Forelimb muscle (tissue), 1 donor: ENCODE measurements around the gene THOC6. TPM values are rescaled to one million over a fixed set of nuclear protein-coding genes. Genes with fewer than 3 reads are reported as not detected.
"Not testable (repeated sequence)": the region's sequence is repeated elsewhere in the genome, so short reads cannot be mapped to it uniquely, and the experiment has no call there.

ENCODE experiments used
- DNase-seq: peaks from one replicate; pipeline ENCODE4 v3.0.0-alpha.2; 2013; ENCODE audit warnings: low read depth
- polyA plus RNA-seq: library from polyadenylated mRNA; unstranded; fragments of 120-200 nt; gene quantifications from one replicate; pipeline ENCODE4 v1.2.1, GENCODE V29; 2013; ENCODE audit not compliant: insufficient read length

The THOC6 gene
- polyA plus RNA-seq, 1 donor = 18.4 TPM

DNA sequence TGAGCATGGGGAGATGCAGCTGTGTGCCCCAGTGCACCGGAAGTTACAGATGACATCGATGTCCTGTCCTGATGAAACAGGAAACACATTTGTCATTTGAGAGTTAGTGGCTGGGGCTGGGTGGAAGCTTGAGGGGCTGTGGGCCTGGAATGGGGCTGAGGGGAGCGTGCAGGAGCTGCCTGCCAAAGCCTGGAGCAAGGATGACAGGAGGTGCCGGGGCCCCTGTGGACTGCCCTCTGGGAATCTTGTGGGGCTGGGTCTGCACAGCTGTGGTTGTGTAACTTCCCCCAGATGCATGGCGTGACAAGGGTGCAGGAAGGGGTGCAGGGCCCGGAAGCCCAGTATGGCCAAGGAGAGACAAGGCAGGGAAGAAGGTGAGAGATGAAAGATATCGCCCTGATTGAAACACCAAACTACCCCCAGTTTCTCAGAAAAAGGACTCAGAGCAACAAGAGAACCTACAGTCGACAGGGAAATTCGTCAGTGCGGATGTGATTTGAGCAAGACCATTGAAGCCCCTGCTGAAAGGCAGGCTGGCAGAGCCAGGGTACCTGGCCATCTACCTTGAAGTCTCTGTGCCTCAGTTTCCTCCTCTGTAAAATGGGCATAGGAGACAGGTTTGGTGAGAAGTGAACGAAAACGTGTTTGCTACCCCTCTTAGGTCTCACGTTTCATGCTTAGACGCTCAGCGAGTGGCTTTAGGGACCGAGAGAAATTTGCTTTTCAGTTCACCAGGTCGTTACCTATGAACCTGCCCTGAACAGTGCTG is 31.3 kb downstream of the THOC6 start:
- DNase-seq = no peak

DNA sequence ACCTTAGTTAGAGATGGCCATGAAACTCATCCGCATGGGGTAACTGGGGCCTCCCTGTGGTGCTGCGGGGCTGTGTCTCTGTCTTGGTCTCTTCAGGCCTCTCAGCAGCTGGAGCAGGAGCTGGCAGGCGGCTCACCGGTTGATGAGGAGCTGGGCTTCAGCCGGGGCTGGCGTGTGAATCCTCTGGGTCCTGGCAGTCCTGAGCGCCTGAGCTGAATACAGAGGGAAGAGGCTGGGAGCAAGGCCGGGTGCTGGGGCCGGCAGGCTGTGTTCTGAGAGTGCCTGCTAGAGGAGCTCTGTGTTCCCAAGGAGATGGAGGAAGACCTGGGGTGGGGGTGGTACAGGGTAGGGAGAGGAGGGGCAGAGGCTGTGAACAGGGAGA is 31.9 kb downstream of the THOC6 start:
- DNase-seq = not testable (repeated sequence)

DNA sequence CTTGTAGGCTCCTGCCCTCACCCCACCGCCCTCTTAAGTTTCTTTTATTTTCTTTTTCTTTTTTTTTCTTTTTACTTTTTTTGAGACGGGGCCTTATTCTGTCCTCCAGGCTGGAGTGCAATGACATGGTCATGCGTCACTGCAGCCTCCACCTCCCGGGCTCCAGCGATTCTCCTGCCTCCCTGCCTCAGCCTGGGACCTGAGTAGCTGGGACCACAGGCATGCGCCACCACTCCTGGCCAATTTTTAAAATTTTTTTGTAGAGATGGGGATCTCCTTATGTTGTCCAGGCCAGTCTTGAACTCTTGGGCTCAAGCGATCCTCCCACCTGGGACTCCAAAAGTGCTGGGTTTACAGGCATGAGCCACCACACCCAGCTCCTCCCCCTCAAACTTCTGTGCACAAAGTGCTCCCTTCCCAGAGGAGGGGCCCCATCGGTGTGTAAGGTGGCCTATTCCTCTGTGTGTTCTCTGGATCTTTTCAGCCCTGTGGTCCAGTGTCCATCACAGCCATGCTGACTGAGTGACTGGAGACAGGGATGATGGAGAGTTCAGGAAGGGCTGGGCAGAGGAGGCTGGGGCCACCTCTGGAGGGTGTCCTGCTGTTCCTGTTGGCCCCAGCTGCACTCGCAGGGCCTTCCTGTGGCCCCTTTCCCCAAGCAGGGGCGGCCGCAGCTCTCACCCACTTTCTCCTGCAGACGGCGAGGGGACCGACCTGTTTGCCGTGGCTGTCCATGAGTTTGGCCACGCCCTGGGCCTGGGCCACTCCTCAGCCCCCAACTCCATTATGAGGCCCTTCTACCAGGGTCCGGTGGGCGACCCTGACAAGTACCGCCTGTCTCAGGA is 32.7 kb downstream of the THOC6 start:
- DNase-seq = no peak

DNA sequence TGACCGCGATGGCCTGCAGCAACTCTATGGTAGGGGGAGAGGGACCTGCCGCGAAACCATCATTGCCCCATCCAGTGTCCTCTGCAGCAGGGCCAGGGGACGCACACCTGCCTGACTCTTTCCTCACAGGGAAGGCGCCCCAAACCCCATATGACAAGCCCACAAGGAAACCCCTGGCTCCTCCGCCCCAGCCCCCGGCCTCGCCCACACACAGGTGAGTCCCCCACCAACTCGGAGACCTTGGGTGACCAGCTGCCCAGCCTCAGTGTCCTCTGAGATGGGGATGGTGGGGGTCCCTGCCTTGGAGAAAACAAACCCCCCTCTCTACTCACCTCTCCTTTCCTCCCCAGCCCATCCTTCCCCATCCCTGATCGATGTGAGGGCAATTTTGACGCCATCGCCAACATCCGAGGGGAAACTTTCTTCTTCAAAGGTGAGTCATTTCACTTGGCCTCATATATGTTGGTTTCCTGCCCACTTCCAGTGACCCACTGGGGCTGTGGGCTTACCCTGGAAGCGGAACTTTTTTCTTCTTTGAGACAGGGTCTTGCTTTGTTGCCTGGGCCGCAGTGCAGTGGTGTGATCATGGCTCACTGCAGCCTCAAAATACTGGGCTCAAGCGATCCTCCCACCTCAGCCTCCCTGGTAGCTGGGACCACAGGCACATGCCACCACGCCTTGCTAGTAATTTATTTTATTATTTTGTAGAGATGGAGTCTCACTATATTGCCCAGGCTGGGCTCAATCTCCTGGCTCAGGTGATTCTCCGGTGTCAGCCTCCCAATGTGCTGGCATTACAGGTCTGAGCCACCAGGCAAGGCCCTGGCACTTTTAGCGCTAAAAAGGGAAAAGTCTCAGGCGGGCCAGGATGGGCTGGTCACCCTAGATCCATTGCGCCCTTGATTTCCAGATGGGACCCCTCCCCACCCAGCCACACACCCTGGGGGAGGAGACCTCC is 33.6 kb downstream of the THOC6 start:
- DNase-seq = no peak

DNA sequence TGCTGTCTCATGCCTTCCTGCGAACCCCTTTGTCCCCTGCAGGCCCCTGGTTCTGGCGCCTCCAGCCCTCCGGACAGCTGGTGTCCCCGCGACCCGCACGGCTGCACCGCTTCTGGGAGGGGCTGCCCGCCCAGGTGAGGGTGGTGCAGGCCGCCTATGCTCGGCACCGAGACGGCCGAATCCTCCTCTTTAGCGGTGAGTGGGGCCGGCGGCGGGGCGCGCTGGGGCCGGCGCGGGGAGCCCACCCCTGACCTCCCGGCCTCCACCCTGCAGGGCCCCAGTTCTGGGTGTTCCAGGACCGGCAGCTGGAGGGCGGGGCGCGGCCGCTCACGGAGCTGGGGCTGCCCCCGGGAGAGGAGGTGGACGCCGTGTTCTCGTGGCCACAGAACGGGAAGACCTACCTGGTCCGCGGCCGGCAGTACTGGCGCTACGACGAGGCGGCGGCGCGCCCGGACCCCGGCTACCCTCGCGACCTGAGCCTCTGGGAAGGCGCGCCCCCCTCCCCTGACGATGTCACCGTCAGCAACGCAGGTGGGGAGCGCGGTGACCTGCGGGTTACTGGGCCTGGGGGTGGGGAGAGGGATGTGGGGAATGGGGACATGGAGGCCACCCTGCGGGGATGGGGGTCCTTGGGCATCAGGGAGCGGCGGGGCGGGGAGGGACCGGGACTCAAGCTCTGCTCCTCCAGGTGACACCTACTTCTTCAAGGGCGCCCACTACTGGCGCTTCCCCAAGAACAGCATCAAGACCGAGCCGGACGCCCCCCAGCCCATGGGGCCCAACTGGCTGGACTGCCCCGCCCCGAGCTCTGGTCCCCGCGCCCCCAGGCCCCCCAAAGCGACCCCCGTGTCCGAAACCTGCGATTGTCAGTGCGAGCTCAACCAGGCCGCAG is 34.5 kb downstream of the THOC6 start:
- DNase-seq = no peak

DNA sequence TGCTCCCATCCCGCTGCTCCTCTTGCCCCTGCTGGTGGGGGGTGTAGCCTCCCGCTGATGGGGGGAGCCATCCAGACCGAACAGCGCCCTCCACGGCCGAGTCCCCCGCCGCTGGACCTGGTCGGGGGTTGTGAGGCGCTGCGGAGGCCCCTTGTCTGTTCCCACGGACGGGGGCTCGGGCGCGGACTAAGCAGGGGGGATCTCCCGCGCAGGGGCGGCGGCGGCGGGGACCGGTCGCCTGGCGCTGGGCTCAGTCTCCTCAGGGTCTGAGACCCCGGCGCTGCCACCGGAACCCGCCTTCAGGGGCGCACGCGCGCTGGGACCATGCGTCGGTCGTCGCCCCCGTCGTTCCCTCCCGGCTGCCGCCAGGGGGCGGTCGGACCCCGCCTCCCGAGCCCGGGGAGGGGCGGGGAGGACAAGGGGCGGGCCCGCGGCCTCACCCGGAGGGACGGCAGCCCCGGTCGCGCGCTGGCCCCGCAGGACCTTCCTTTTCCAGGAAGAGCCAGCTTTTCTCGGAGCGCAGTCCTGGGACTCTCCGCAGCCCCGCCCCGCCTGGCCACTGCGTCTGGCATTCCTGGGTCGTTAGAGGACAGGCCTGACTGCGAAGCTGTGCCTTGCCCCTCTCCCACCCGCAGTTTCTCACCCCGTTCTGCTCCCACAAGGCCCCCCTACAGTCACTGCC is 35.3 kb downstream of the THOC6 start:
- peak; percentile 41 for DNase-seq

DNA sequence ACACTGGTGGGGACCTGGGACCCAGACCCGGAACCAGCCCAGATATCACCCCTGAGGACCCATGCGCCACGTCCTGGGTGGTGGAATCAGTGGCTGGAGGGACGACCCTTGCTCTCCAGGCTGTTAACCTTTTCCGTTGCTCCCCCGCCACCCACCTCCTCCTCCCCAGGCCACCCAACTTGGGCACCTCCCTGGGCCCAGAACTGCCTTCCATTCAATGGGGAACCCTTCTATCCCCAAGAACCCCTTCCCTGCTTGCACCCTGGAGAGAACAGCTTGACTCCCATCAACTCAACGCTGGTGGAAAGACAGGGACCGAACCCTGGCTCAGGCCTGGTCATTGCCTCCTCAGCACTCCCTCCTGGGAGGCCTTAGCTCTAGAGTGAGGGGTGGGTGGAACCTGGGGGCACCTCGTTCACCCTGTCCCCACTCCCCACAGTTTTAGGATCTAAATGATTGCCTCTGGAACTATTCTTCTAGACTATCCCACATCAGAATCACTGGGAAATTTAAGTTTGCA is 35.9 kb downstream of the THOC6 start:
- no peak for DNase-seq

DNA sequence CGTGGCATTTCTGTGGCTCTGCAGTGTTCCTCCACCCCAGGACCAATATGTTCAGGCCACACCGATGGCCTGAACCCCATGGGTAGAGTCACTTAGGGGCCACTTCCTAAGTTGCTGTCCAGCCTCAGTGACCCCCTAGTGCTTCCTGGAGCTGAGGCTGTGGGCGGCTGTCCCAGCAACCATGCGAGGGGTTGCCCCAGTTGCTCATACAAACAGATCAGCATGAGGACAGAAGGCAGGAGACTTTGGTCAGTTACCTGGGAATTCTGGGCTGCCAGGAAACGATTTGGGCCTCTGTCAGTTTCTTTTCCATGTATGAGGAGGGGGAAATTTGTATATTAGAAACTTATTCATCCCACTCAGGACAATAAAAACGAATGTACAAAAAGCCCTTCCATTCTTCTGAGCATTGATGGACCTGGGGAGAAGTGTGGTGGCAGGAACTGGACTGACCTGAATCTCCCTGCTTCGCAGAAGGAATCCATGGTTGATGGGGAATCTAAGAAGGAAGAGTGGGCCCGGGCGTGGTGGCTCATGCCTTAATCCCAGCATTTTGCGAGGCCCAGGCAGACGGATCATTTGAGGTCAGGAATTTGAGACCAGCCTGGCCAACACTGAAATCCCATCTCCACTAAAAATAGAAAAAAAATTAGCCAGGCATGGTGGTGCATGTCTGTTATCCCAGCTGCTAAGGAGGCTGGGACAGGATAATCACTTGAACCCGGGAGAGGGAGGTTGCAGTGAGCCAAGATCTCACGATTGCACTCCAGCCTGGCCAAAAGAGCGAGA is 36.7 kb downstream of the THOC6 start:
- no peak for DNase-seq

DNA sequence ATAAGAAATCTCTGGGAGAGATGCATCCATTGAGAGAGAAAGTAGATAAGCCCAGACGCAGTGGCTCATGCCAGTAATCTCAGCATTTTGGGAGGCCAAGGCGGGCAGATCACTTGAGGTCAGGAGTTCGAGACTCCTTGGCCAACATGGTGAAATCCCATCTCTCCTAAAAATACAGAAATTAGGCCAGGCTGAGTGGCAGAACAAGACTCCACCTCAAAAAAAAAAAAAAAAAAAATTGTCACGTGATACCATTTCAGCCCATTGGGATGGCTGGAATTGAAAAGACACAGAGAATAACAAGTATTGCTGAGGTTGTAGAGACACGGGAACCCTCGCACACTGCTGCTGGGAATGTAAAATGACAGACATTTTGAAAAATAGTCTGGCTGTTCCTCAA is 38.7 kb downstream of the THOC6 start:
- no peak for DNase-seq

DNA sequence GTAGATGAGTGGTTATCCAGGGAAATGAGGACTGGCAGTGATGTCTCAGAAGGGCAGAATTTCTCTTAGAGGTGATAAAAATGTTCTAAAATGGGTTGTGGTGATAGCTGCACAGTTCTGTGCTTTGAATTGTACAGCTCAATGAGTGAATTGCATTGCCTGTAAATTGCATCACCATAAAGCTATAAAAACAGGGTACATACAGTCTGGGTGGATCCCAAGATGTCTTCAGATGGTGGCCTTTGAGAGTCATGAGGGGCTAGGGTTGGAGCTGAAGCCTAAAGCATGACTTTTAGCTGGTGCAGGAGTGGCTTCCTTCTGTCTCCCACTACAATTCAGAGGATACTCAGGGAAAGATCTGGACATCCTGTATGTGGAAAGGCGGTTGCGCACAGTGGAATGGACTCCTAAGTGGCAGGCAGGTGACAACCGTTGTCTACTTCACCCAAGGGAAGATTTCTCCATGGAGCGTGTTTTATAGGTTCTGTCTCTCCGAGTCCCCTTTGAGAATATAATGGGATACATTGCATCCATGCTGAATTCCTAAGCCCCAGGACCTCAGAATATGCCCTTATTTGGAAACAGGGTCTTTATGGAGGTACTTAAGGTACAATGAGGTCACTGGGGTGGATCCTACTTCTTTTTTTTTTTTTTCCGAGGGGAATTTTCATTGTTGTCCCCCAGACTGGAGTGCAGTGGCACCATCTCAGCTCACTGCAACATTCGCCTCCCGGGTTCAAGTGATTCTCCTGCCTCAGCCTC is 40.0 kb downstream of the THOC6 start:
- no peak for DNase-seq

DNA sequence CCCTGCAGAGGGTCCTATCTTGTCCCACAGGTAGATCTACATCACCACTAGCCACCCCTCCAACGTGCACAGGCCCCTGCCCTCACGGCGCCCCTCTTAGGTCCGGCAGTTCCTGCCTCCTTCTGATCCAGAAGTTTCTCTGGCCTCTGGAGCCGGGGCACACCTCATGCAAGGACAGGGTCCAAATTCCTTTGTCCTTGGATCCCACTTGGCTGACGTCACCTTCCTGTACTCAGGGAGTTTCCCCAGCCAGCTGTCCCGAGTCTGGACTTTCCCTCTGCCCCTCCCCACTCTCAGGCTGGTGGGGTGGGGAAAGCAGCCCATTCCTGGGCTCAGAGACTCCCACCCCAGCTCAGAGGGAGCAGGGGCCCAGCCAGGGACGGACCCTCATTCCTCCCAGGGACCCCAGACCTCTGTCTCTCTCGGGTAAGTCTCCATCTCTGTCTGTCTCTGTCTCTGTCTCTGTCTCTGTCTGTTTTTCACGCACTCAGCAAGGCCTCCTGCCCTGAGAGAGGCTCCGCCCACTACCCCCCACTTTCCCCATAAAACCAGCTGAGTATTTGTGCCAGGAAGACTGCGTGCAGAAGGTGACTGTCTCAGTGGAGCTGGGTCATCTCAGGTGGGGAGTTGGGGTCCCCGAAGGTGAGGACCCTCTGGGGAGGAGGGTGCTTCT is 41.4 kb downstream of the THOC6 start, which contains the start of gene IL32:
TSS of gene IL32 (plus strand) at position 572 of the 673 bp plus-strand sequence. CDS start 172 bp downstream, outside the sequence.
- DNase-seq = peak; percentile 79

DNA sequence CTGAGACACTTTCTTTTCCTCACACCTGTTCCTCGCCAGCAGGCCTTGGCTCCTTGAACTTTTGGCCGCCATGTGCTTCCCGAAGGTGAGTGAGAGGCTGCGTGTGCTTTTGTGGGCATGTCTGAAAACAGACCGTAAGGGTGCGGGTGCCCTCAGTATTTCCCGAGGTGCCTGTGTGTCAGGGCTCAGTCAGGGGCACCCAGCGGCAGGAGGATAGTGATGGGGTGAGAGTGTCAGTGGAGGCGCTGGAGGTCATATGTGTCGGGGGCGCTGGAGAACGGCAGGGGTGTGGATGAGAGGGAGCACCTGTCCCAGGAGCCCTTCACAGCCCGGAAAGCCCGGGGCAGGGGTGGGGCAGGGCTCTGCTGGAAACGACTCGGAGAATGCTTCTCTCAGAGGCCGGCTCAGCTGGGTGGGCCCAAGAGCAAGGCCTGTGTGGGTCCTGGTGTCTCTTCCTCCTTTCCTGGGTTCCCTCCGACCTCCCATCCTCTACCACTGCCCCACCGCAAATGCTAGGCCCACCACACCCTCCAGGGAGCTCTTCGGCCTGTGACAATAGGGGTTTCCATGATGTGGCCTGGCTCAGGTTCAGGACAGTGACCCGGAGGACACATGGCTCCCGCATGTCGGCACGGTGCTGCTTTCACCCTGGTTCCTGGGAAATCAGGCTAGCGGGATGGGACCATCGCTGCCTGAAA is 42.1 kb downstream of the THOC6 start:
- no peak for DNase-seq

DNA sequence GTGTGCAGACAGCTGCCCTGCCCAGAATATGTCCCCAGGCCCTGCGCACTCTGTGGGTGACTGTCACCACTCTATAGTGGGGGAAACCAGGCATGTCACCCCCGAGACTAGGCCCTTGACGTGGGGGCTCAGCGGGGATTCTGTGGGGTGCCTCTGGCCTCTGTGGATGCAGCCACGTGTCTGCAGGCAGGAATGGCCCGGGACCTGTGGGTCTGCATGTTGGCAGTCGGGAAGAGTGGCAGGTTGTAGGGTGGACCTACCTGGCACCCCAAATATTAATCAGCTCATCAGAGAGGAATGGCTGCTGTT is 42.6 kb downstream of the THOC6 start:
- no peak for DNase-seq

DNA sequence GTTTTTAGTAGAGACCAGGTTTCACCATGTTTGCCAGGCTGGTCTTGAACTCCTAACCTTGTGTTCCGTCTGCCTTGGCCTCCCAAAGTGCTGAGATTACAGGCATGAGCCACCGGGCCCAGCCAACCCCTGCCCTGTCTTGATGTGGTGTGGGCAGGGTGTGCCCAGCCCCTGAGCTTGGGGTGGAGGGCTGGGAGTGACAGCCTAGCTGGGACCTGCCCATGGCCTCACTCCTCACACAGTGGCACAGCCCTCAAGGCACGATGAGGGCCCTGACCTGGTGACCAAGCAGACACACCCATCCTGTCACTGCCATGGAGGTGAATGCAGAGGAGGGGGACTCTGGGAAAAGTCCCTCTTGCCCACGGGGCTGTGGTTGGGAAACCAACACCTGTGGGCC is 44.7 kb downstream of the THOC6 start:
- no peak for DNase-seq

DNA sequence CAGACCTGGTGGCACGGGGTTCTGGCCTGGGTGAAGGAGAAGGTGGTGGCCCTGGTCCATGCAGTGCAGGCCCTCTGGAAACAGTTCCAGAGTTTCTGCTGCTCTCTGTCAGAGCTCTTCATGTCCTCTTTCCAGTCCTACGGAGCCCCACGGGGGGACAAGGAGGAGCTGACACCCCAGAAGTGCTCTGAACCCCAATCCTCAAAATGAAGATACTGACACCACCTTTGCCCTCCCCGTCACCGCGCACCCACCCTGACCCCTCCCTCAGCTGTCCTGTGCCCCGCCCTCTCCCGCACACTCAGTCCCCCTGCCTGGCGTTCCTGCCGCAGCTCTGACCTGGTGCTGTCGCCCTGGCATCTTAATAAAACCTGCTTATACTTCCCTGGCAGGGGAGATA is 45.3 kb downstream of the THOC6 start:
- DNase-seq = not testable (repeated sequence)

DNA sequence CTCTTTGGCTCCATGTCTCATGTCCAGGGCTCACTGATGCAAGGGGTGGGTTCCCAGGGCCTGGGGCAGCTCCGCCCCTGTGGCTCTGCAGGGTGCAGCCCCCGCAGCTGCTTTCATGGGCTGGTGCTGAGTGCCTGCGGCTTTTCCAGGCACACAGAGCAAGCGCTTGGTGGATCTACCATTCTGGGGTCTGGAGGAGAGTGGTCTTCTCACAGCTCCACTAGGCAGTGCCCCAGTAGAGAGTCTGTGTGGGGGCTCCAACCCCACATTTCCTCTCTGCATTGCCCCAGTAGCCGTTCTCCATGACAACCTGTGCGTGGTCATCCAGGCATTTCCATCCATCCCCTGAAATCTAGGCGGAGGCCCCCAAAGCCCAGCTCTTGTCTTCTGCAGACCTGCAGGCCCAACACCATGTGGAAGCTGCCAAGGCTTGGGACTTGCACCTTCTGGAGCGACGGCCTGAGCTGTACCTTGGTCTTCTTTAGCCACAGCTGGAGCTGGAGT is 46.8 kb downstream of the THOC6 start:
- DNase-seq = no peak

DNA sequence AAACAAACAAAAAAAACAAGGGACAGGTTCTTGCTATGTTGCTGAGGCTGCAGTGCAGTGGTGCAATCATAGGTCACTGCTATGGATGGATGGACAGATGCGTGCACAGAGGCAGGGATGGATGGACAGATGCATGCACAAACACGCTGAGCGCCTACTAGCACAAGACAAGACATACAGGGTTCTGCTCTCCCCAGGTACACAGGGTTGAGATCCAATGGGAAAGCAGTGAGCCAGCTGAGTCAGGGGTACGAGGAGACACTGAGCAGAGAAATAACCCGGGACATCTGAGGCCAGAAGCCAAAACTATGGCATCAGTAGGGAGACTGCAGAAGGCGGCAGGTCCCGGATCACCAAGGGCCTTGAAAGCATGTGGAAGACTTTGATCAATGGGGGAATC is 47.8 kb downstream of the THOC6 start:
- no peak for DNase-seq
